MM.1S (cell line): Measurements from ENCODE around the gene TFR2.

Experiments
- CTCF ChIP-seq: fragments of 300-600 bp; sonication (generic); IDR thresholded peaks from 2 replicates; pipeline ENCODE4 v1.5.1; 2016; ENCODE audit warnings: antibody characterized with exemption, low read length, mixed read lengths
- EZH2phosphoT487 ChIP-seq: fragments of 300-600 bp; sonication (generic); IDR thresholded peaks from 2 replicates; pipeline ENCODE4 v1.6.1; 2018; ENCODE audit warnings: antibody characterized with exemption, low read length

- TF ChIP-seq CTCF: no peak
- no peak for TF ChIP-seq EZH2phosphoT487
Observed at GRCh38 chr7:100572281-100572948, 68.9 kb downstream of the TFR2 start.
